Ishikawa (cell line): ENCODE results near the gene CD9.
A peak's percentile ranks its signal among the peaks of the same experiment; 100 is the strongest.

Experiments used
- CEBPB ChIP-seq: IDR thresholded peaks from 2 replicates; pipeline ENCODE4 v1.6.1; 2012
- CREB1 ChIP-seq: IDR thresholded peaks from 2 replicates; pipeline ENCODE4 v1.6.1; 2012; ENCODE audit warnings: low read depth
- EGR1 ChIP-seq: IDR thresholded peaks from 2 replicates; pipeline ENCODE4 v1.6.1; 2012
- EP300 ChIP-seq: IDR thresholded peaks from 2 replicates; pipeline ENCODE4 v1.6.1; 2012; ENCODE audit warnings: borderline replicate concordance
- FOXM1 ChIP-seq: IDR thresholded peaks from 2 replicates; pipeline ENCODE4 v1.6.1; 2012; ENCODE audit warnings: low read depth, borderline replicate concordance
- MAX ChIP-seq: IDR thresholded peaks from 2 replicates; pipeline ENCODE4 v1.6.1; 2012
- NFIC ChIP-seq: IDR thresholded peaks from 2 replicates; pipeline ENCODE4 v1.6.1; 2012
- RAD21 ChIP-seq: IDR thresholded peaks from 2 replicates; pipeline ENCODE4 v1.6.1; 2012; ENCODE audit warnings: low read depth
- REST ChIP-seq: IDR thresholded peaks from 2 replicates; pipeline ENCODE4 v1.6.1; 2012; ENCODE audit warnings: low read depth, mild to moderate bottlenecking
- TAF1 ChIP-seq: IDR thresholded peaks from 2 replicates; pipeline ENCODE4 v1.6.1; 2012; ENCODE audit warnings: low read depth, mild to moderate bottlenecking
- TCF12 ChIP-seq: IDR thresholded peaks from 2 replicates; pipeline ENCODE4 v1.6.1; 2012; ENCODE audit warnings: low read depth
- TEAD4 ChIP-seq: IDR thresholded peaks from 2 replicates; pipeline ENCODE4 v1.6.1; 2012
- USF1 ChIP-seq: IDR thresholded peaks from 2 replicates; pipeline ENCODE4 v1.6.1; 2012
- YY1 ChIP-seq: IDR thresholded peaks from 2 replicates; pipeline ENCODE4 v1.6.1; 2012; ENCODE audit warnings: low read depth
- ZBTB7A ChIP-seq: IDR thresholded peaks from 2 replicates; pipeline ENCODE4 v1.6.1; 2012; ENCODE audit warnings: low read depth

CD9 gene

GRCh38 chr12:6269986-6270385 lies 69.8 kb downstream of the CD9 start:
- TF ChIP-seq USF1 = no peak
- no peak for TF ChIP-seq EGR1
- no peak for TF ChIP-seq CREB1
- TF ChIP-seq YY1 = no peak
- no peak for TF ChIP-seq TAF1
- TF ChIP-seq NFIC = no peak
- no peak for TF ChIP-seq EP300
- TF ChIP-seq REST = no peak
- TF ChIP-seq TCF12 = no peak
- TF ChIP-seq MAX = no peak
- no peak for TF ChIP-seq TEAD4
- TF ChIP-seq ZBTB7A = no peak
- TF ChIP-seq FOXM1 = no peak
- no peak for TF ChIP-seq CEBPB
- no peak for TF ChIP-seq RAD21

- TF ChIP-seq MAX (no peak), RAD21 (no peak), REST (no peak), EGR1 (no peak), YY1 (no peak), TCF12 (no peak), CEBPB (no peak), NFIC (no peak), FOXM1 (no peak), TAF1 (no peak), ZBTB7A (no peak), TEAD4 (no peak), CREB1 (no peak), USF1 (no peak), EP300 (no peak)
Observed at GRCh38 chr12:6271281-6271680, 71.1 kb downstream of the CD9 start.

- TF ChIP-seq CREB1 (peak; percentile 61), REST (no peak), NFIC (peak; percentile 73), EGR1 (peak; percentile 98), RAD21 (peak; percentile 36), USF1 (0 out of 2 replicates have a peak, but pooled peaks have one; percentile 21), ZBTB7A (peak; percentile 66; the same call in 1 of the 2 replicates), FOXM1 (peak; percentile 34; the same call in 1 of the 2 replicates), TEAD4 (peak; percentile 71; the same call in 1 of the 2 replicates), TCF12 (peak; percentile 78), EP300 (peak; percentile 72; the same call in 1 of the 2 replicates), TAF1 (no peak), CEBPB (peak; percentile 45; the same call in 1 of the 2 replicates), MAX (no peak), YY1 (0 out of 2 replicates have a peak, but pooled peaks have one; percentile 16)
Observed at GRCh38 chr12:6272300-6273204, 72.4 kb downstream of the CD9 start.
